ENCODE data around the gene CRIM1.

The CRIM1 gene

GRCh38 chr2:36438449-36438977 is 82.9 kb downstream of the CRIM1 start:
- Histone ChIP-seq H3K27me3 (ENCODE audit: insufficient read depth, low read depth, severe bottlenecking) (no peaks in the 10 kb centered on the region), H3K9me3 (ENCODE audit: severe bottlenecking) (no peaks in the 10 kb centered on the region), H3K27ac (no peak overlapping the region), H3K36me3 (no peaks in the 10 kb centered on the region), H3K4me3 (ENCODE audit: low read depth, low read length) (no peak overlapping the region)
- TF ChIP-seq CTCF (IDR thresholded peaks at IDR 0.05; ENCODE audit: low read depth, low read length), result no peak
- DNase-seq, result no peak

GRCh38 chr2:36439084-36439483 is 83.5 kb downstream of the CRIM1 start:
- H3K9me3 ChIP-seq (ENCODE audit: severe bottlenecking), result no peaks in the 10 kb centered on the region
- no peak for TF ChIP-seq CTCF (IDR thresholded peaks at IDR 0.05; ENCODE audit: low read depth, low read length)
- no peak overlapping the region for H3K27ac ChIP-seq

GRCh38 chr2:36441065-36441625 is 85.6 kb downstream of the CRIM1 start:
- no peak for DNase-seq
- Histone ChIP-seq H3K27me3 (ENCODE audit: insufficient read depth, low read depth, severe bottlenecking) (no peaks in the 10 kb centered on the region), H3K36me3 (no peaks in the 10 kb centered on the region), H3K27ac (no peak overlapping the region), H3K9me3 (ENCODE audit: severe bottlenecking) (no peaks in the 10 kb centered on the region), H3K4me3 (ENCODE audit: low read depth, low read length) (no peak overlapping the region)
- TF ChIP-seq CTCF (IDR thresholded peaks at IDR 0.05; ENCODE audit: low read depth, low read length), result no peak

More at GRCh38 chr2:36439084-36439483, 83.5 kb downstream of the CRIM1 start:
- no peak for DNase-seq
- no peaks in the 10 kb centered on the region for H3K27me3 ChIP-seq (ENCODE audit: insufficient read depth, low read depth, severe bottlenecking)
- H3K36me3 ChIP-seq, result no peaks in the 10 kb centered on the region
- H3K4me3 ChIP-seq (ENCODE audit: low read depth, low read length), result no peak overlapping the region

- no peak for TF ChIP-seq CTCF (IDR thresholded peaks at IDR 0.05; ENCODE audit: low read depth, low read length)
- Histone ChIP-seq H3K4me3 (ENCODE audit: low read depth, low read length) (no peak overlapping the region), H3K36me3 (no peaks in the 10 kb centered on the region), H3K27ac (no peak overlapping the region), H3K27me3 (ENCODE audit: insufficient read depth, low read depth, severe bottlenecking) (no peaks in the 10 kb centered on the region), H3K9me3 (ENCODE audit: severe bottlenecking) (no peaks in the 10 kb centered on the region)
- no peak for DNase-seq
Observed at GRCh38 chr2:36441816-36442215, 86.2 kb downstream of the CRIM1 start.

- no peak overlapping the region for H3K27ac ChIP-seq
- H3K27me3 ChIP-seq (ENCODE audit: insufficient read depth, low read depth, severe bottlenecking), result no peaks in the 10 kb centered on the region
- no peak for DNase-seq
- no peak for TF ChIP-seq CTCF (IDR thresholded peaks at IDR 0.05; ENCODE audit: low read depth, low read length)
- no peak overlapping the region for H3K4me3 ChIP-seq (ENCODE audit: low read depth, low read length)
- H3K9me3 ChIP-seq (ENCODE audit: severe bottlenecking), result no peaks in the 10 kb centered on the region
- H3K36me3 ChIP-seq, result no peaks in the 10 kb centered on the region
Observed at GRCh38 chr2:36444216-36444936, 88.8 kb downstream of the CRIM1 start.
